IPS-15b (cell line): ENCODE measurements around the gene TNPO1.
A peak's percentile ranks its signal among the peaks of the same experiment; 100 is the strongest.

Experiments
- H3K27me3 ChIP-seq: one replicate; pipeline ENCODE4 v1.6.1; 2013; ENCODE audit warnings: low read length; ENCODE audit not compliant: control insufficient read depth, insufficient read depth
- H3K36me3 ChIP-seq: one replicate; pipeline ENCODE4 v1.6.1; 2013; ENCODE audit warnings: low read length; ENCODE audit not compliant: control insufficient read depth, insufficient read depth
- H3K4me1 ChIP-seq: one replicate; pipeline ENCODE4 v1.6.1; 2013; ENCODE audit warnings: mild to moderate bottlenecking, low read length; ENCODE audit not compliant: control insufficient read depth, insufficient read depth
- H3K4me3 ChIP-seq: one replicate; pipeline ENCODE4 v1.5.1; 2013; ENCODE audit warnings: low read depth, low read length
- H3K9ac ChIP-seq: one replicate; pipeline ENCODE4 v1.6.1; 2013; ENCODE audit warnings: low read depth, mild to moderate bottlenecking, low read length
- H3K9me3 ChIP-seq: one replicate; pipeline ENCODE4 v1.6.1; 2013; ENCODE audit warnings: mild to moderate bottlenecking, low read length; ENCODE audit not compliant: control insufficient read depth, insufficient read depth

TNPO1 gene

GRCh38 chr5:72845889-72846288 lies 29.4 kb downstream of the TNPO1 start:
- Histone ChIP-seq H3K27me3 (no peaks in the 10 kb centered on the region), H3K9me3 (no peaks in the 10 kb centered on the region), H3K36me3 (no peaks in the 10 kb centered on the region), H3K4me1 (peaks cover 6% of the 10 kb centered on the region), H3K9ac (no peak overlapping the region), H3K4me3 (no peak overlapping the region)

GRCh38 chr5:72846483-72846882 lies 30.0 kb downstream of the TNPO1 start:
- Histone ChIP-seq H3K27me3 (no peaks in the 10 kb centered on the region), H3K4me3 (no peak overlapping the region), H3K9me3 (no peaks in the 10 kb centered on the region), H3K9ac (no peak overlapping the region), H3K36me3 (no peaks in the 10 kb centered on the region), H3K4me1 (peaks cover 6% of the 10 kb centered on the region)

DNA sequence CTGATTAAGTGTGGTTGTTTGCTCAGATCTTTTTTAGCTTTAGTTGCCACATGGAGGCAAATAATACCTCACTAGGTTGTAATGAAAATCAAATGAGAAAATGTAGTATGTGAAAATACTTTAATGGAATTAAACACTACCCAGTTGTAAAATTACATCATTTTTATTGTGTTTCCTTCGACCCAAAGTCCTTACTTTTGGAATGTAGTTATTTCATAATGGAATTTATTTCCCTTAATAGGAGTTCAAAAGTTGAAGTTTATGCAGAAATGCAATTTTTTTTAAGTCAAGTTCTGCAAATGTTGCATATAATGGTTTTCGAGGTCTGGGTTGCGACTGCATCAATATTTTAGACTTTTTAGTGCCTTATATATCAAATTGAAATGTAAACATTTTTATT lies 31.0 kb downstream of the TNPO1 start:
- Histone ChIP-seq H3K4me3 (peak overlapping the region; percentile 86), H3K4me1 (peaks cover 6% of the 10 kb centered on the region), H3K9ac (no peak overlapping the region), H3K9me3 (no peaks in the 10 kb centered on the region), H3K27me3 (no peaks in the 10 kb centered on the region), H3K36me3 (no peaks in the 10 kb centered on the region)

DNA sequence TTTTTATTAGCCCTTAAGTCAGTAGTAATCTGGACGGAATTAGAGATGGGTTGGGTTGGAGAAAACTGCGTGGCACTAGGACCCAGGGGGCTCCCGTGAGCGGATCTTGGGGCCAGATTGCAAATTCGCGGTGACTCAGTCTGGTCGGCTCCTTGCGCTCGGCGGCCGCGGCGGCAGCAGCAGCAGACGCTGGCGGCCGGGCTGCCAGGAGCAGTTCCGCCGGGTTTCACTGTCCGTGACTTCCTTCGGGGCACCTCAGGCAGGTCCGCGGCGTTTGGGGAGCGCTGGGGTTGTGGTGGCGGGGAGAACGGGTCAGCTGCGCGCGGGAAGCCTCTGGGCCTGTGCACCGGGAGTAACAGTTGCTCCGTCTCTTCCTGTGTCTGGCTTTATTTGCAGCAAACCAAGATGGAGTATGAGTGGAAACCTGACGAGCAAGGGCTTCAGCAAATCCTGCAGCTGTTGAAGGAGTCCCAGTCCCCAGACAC lies 31.6 kb downstream of the TNPO1 start:
- Histone ChIP-seq H3K36me3 (no peaks in the 10 kb centered on the region), H3K4me3 (peak overlapping the region; percentile 86), H3K9me3 (no peaks in the 10 kb centered on the region), H3K9ac (peak overlapping the region; percentile 91), H3K27me3 (no peaks in the 10 kb centered on the region), H3K4me1 (peaks cover 3% of the 10 kb centered on the region)

GRCh38 chr5:72848474-72849428 lies 32.3 kb downstream of the TNPO1 start:
- Histone ChIP-seq H3K4me1 (peaks cover 3% of the 10 kb centered on the region), H3K36me3 (no peaks in the 10 kb centered on the region), H3K27me3 (no peaks in the 10 kb centered on the region), H3K4me3 (peak overlapping the region; percentile 89), H3K9me3 (no peaks in the 10 kb centered on the region), H3K9ac (peak overlapping the region; percentile 91)

DNA sequence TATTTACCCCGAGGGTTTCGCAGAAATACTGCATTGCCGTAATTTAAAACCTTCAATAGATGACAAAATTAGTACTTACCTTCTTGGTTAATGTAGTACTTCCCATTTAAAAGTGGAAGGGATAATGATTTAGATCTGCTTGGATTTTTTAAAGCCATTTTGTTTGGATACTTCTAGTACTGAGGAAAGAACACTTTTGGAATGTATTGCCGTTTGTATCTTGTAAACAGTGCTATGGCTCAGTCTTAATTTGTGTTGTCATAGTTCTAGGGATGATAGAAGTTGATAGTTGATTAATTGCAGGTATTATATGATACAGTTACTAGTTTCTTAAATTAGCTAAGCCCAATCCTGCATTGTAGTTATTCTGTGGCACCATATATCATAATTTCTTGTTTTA lies 33.1 kb downstream of the TNPO1 start:
- Histone ChIP-seq H3K9ac (peak overlapping the region; percentile 50), H3K4me3 (peak overlapping the region; percentile 89), H3K27me3 (no peaks in the 10 kb centered on the region), H3K36me3 (no peaks in the 10 kb centered on the region), H3K9me3 (no peaks in the 10 kb centered on the region), H3K4me1 (peaks cover 3% of the 10 kb centered on the region)

GRCh38 chr5:72850113-72850512 lies 33.7 kb downstream of the TNPO1 start:
- Histone ChIP-seq H3K27me3 (no peaks in the 10 kb centered on the region), H3K36me3 (no peaks in the 10 kb centered on the region), H3K9ac (no peak overlapping the region), H3K4me3 (peak overlapping the region; percentile 89), H3K9me3 (no peaks in the 10 kb centered on the region), H3K4me1 (peaks cover 3% of the 10 kb centered on the region)

DNA sequence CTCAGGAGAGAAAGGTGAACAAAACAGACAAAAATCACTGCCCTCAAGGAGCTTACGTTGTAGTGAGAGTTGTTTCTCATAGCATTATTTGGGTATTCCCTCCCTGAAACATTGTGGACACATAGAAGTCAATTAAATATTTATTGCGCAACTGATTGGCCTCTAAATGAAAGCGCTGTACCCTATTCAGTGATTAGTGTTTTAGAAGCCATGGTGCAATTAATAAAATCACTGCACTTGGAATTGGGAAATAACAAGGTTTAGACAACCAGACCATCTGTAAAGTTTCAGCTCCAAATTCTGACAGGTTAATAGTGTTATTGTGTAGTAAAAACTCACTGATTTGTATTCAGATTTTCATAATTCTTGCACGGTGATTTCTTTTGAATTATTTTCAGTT lies 35.9 kb downstream of the TNPO1 start:
- no peaks in the 10 kb centered on the region for H3K27me3 ChIP-seq
- peaks cover 10% of the 10 kb centered on the region for H3K36me3 ChIP-seq
- peaks cover 3% of the 10 kb centered on the region for H3K4me1 ChIP-seq
- H3K4me3 ChIP-seq: no peak overlapping the region
- no peak overlapping the region for H3K9ac ChIP-seq
- no peaks in the 10 kb centered on the region for H3K9me3 ChIP-seq

DNA sequence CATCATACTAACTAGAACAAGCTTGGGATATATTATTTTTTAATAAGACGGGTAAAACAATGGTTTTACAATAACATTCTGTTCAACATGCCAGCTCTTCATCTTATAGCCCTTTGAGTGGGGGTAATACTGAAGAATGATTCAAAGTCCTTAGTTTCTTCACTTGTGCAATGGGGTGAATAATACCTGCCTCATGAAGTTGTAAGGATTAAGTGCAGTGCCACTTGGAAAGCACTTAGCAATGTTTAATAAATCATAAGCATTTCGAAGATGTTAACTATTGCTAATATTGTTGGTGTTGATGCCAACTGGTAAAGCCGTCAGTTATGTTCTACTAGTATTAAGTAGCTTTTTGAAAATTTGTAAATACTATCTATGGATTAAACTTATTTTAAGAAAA lies 38.0 kb downstream of the TNPO1 start:
- Histone ChIP-seq H3K4me3 (no peak overlapping the region), H3K4me1 (peaks cover 2% of the 10 kb centered on the region), H3K27me3 (no peaks in the 10 kb centered on the region), H3K9ac (no peak overlapping the region), H3K9me3 (no peaks in the 10 kb centered on the region), H3K36me3 (peaks cover 11% of the 10 kb centered on the region)

GRCh38 chr5:72855821-72856220 lies 39.4 kb downstream of the TNPO1 start:
- Histone ChIP-seq H3K4me3 (no peak overlapping the region), H3K4me1 (no peaks in the 10 kb centered on the region), H3K27me3 (no peaks in the 10 kb centered on the region), H3K36me3 (peaks cover 11% of the 10 kb centered on the region), H3K9me3 (no peaks in the 10 kb centered on the region), H3K9ac (no peak overlapping the region)

DNA sequence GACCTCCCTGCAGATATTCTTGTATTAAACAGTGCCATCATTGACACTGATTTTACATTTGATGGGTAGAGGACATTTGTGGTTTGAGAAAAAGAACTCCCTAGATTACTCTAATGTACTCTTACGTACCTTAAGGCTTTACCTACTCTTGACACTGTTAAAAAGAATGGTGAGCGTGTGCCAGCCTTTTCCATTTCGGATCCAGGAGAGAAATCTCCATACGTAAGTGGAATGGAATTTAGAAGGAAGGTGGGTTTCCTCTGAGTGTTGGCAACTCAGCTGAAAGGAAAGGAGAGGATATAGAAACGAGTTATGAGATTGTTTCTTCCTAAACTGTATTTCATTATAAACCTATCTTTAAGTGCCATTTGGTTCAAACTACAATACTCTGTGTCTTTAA lies 40.9 kb downstream of the TNPO1 start:
- H3K36me3 ChIP-seq: peaks cover 13% of the 10 kb centered on the region
- no peak overlapping the region for H3K9ac ChIP-seq
- H3K4me1 ChIP-seq: no peaks in the 10 kb centered on the region
- no peaks in the 10 kb centered on the region for H3K27me3 ChIP-seq
- H3K9me3 ChIP-seq: no peaks in the 10 kb centered on the region
- no peak overlapping the region for H3K4me3 ChIP-seq

GRCh38 chr5:72859127-72859526 lies 42.7 kb downstream of the TNPO1 start:
- Histone ChIP-seq H3K27me3 (no peaks in the 10 kb centered on the region), H3K36me3 (peaks cover 15% of the 10 kb centered on the region), H3K4me3 (no peak overlapping the region), H3K9ac (no peak overlapping the region), H3K9me3 (no peaks in the 10 kb centered on the region), H3K4me1 (no peaks in the 10 kb centered on the region)
